A549 (cell line): ENCODE data around the gene LRP5.

ENCODE experiments used
- CTCF ChIP-seq: fragments of >200 bp; sonication (Bioruptor Twin); formaldehyde crosslinking; IDR thresholded peaks from 3 replicates; pipeline ENCODE4 v1.5.1; 2016
- SMC3 ChIP-seq: fragments of >200 bp; sonication (Bioruptor Twin); formaldehyde crosslinking; IDR thresholded peaks from 3 replicates; pipeline ENCODE4 v1.6.1; 2018; ENCODE audit warnings: inconsistent platforms

DNA sequence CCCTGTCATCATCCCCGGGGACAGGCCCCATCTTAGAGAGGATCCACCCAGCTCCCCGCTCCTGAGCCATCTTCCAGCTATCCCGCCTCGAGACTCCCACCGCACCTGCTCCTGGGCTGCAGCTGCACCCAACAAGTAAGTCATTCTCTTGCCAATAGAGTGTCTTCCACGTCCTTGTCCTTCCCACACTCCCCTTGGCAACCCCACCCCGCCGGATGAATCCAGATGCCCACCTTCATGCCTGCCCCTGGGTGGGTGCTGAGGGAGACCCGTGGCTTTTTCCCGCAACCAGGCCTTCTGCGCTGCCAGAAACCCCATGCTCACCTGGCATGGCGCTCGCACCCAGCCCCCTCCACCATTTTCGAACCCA is 29.5 kb upstream of the LRP5 start:
- TF ChIP-seq SMC3 (no peak), CTCF (no peak)
